Measurements from ENCODE around the gene RAB40C.

RAB40C gene

DNA sequence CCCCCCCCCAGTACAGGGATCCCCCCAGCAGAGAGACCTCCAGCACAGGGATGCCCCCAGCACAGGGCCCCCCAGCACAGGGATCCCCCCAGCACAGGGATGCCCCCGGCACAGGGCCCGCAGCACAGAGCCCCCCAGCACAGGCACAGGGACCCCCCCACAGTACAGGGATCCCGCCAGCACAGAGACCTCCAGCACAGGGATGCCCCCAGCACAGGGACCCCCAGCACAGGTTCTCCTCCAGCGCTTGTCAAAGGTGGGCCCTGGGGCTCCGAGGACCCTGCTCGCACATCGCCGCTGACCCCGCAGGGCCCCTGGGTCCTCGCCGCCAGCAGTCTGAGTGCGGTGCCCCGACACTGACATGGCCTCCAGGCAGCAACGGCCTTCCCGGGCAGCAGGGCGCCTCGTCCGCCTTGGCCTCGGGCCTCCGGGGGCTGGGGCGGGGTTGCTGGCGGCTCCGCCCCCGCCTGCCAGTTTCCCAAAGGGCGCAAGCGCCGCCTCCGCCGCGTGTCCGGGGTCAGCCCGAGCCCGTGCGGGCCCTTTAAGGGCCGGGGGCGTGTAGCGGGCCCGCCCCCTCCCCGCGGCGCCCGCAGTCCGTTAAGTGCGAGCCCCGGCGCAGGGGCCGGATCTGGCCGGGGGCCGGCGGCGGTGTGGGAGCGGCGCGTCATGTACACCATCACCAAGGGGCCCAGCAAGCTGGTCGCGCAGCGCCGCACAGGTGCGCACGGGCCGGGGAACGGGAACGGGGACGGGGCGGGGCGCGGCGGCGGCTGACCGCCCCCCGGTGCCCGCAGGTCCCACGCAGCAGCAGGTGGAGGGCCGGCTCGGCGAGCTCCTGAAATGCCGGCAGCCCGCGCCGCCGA, 51.7 kb downstream of the RAB40C start, which contains the start of gene MCRIP2:
Gene MCRIP2 (plus strand): TSS at position 503 of the 863 bp plus-strand sequence. CDS start 164 bp downstream, at position 667.
- no peaks in the 10 kb centered on the region for H3K36me3 ChIP-seq (replicated peaks; ENCODE audit: insufficient read depth, low read length)
- H3K27ac ChIP-seq (ENCODE audit: low read length) = peak within 1 kb of the TSS; percentile 71; the same call in 1 of the 2 replicates
- H3K79me2 ChIP-seq (ENCODE audit: low read length) = peaks cover 53% of the 10 kb centered on the region
- peak within 1 kb of the TSS; percentile 47 for H2AFZ ChIP-seq (ENCODE audit: low read length)
- DNase-seq = peak; percentile 91
- H3K9me3 ChIP-seq (replicated peaks; ENCODE audit: insufficient read depth, low read length) = no peaks in the 10 kb centered on the region
- peak within 1 kb of the TSS; percentile 95 for H3K9ac ChIP-seq (ENCODE audit: low read length)
- peaks cover 14% of the 10 kb centered on the region for H3F3A ChIP-seq (ENCODE audit: insufficient read depth, low read length)
- TF ChIP-seq EZH2phosphoT487 (IDR thresholded peaks at IDR 0.05; ENCODE audit: low read length) (no peak), EZH2 (optimal IDR thresholded peaks at IDR 0.05; ENCODE audit: low read depth, low read length) (no peak)
- TF ChIP-seq, protein P1, sequence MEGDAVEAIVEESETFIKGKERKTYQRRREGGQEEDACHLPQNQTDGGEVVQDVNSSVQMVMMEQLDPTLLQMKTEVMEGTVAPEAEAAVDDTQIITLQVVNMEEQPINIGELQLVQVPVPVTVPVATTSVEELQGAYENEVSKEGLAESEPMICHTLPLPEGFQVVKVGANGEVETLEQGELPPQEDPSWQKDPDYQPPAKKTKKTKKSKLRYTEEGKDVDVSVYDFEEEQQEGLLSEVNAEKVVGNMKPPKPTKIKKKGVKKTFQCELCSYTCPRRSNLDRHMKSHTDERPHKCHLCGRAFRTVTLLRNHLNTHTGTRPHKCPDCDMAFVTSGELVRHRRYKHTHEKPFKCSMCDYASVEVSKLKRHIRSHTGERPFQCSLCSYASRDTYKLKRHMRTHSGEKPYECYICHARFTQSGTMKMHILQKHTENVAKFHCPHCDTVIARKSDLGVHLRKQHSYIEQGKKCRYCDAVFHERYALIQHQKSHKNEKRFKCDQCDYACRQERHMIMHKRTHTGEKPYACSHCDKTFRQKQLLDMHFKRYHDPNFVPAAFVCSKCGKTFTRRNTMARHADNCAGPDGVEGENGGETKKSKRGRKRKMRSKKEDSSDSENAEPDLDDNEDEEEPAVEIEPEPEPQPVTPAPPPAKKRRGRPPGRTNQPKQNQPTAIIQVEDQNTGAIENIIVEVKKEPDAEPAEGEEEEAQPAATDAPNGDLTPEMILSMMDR (IDR thresholded peaks at IDR 0.05; ENCODE audit: low read length) = no peak
- H3K9me2 ChIP-seq (replicated peaks; ENCODE audit: insufficient read depth, low read length) = no peaks in the 10 kb centered on the region
- no peaks in the 10 kb centered on the region for H3K27me3 ChIP-seq (replicated peaks; ENCODE audit: insufficient read depth, low read length)
- no peaks in the 10 kb centered on the region for H4K20me1 ChIP-seq (ENCODE audit: insufficient read depth, low read length)
- peak within 1 kb of the TSS; percentile 99 for H3K4me2 ChIP-seq (ENCODE audit: low read depth, low read length)
- H3K4me1 ChIP-seq (ENCODE audit: low read length) = 0 out of 2 replicates have a peak, but pooled peaks cover 11% of the 10 kb centered on the region
- peak within 1 kb of the TSS; percentile 96 for H3K4me3 ChIP-seq (ENCODE audit: low read length)

DNA sequence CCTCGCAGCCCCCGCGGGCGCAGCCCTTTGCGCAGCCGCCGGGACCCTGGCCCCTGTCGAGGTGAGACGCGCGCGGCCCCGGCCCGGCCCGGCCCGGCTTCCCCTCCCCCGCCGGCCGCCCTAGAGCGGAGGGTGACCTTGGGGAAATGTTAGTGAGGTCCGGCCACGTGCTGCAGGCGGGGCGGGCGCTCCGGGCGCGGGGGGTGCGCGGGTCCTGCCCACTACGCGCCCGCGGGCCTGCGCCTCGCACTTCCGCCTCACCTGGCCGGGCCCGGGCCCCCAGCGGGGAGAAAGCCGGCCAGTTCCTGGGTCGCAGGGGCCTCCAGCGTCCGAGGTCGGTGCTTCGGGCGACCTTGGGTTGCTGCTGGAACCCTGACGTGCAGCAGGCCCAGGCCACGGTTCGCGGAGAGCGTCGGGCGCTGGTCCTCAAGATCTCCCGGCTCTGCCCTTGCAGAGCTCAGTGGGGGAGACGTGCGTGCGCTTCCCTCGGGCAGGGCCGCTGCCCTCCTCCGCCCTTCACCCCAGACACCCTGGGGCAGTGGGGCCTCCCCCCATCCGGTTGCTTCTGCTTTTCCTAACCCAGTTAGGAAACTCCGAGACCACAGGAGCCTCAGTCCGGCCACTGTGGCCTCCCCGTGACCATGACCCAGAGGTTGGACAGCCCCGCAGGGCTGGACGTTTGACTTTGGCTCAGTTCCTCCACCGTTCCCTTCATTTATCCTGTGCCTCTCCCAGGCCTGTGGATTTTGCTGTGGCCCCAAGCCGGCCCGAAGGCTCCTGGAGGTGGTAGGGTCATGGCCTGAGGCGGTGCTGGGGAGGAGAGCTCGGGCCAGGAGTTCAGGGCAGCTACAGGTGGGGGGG, 52.6 kb downstream of the RAB40C start:
- Histone ChIP-seq H3K4me2 (ENCODE audit: low read depth, low read length) (peak overlapping the region; percentile 99), H3K27ac (ENCODE audit: low read length) (peak overlapping the region; percentile 71; the same call in 1 of the 2 replicates), H3K9me2 (replicated peaks; ENCODE audit: insufficient read depth, low read length) (no peaks in the 10 kb centered on the region), H2AFZ (ENCODE audit: low read length) (no peak overlapping the region), H4K20me1 (ENCODE audit: insufficient read depth, low read length) (no peaks in the 10 kb centered on the region), H3K27me3 (replicated peaks; ENCODE audit: insufficient read depth, low read length) (no peaks in the 10 kb centered on the region), H3K4me3 (ENCODE audit: low read length) (peak overlapping the region; percentile 96), H3K79me2 (ENCODE audit: low read length) (peaks cover 62% of the 10 kb centered on the region), H3K9ac (ENCODE audit: low read length) (peak overlapping the region; percentile 95), H3F3A (ENCODE audit: insufficient read depth, low read length) (peaks cover 21% of the 10 kb centered on the region), H3K4me1 (ENCODE audit: low read length) (0 out of 2 replicates have a peak, but pooled peaks cover 12% of the 10 kb centered on the region), H3K36me3 (replicated peaks; ENCODE audit: insufficient read depth, low read length) (no peaks in the 10 kb centered on the region), H3K9me3 (replicated peaks; ENCODE audit: insufficient read depth, low read length) (no peaks in the 10 kb centered on the region)
- DNase-seq = peak; percentile 79
- TF ChIP-seq EZH2 (optimal IDR thresholded peaks at IDR 0.05; ENCODE audit: low read depth, low read length) (no peak), EZH2phosphoT487 (IDR thresholded peaks at IDR 0.05; ENCODE audit: low read length) (no peak)
- TF ChIP-seq, protein P1 (IDR thresholded peaks at IDR 0.05; ENCODE audit: low read length) = no peak

- H4K20me1 ChIP-seq (ENCODE audit: insufficient read depth, low read length) = no peaks in the 10 kb centered on the region
Observed at GRCh38 chr16:643050-643368, 53.1 kb downstream of the RAB40C start.

More at GRCh38 chr16:643050-643368, 53.1 kb downstream of the RAB40C start:
- Histone ChIP-seq H2AFZ (ENCODE audit: low read length) (no peak overlapping the region), H3K36me3 (replicated peaks; ENCODE audit: insufficient read depth, low read length) (no peaks in the 10 kb centered on the region), H3K27me3 (replicated peaks; ENCODE audit: insufficient read depth, low read length) (no peaks in the 10 kb centered on the region), H3K9me3 (replicated peaks; ENCODE audit: insufficient read depth, low read length) (no peaks in the 10 kb centered on the region), H3K9ac (ENCODE audit: low read length) (peak overlapping the region; percentile 95), H3K79me2 (ENCODE audit: low read length) (peaks cover 68% of the 10 kb centered on the region), H3K27ac (ENCODE audit: low read length) (peak overlapping the region; percentile 60; the same call in 1 of the 2 replicates), H3K4me3 (ENCODE audit: low read length) (peak overlapping the region; percentile 96), H3K9me2 (replicated peaks; ENCODE audit: insufficient read depth, low read length) (no peaks in the 10 kb centered on the region), H3K4me1 (ENCODE audit: low read length) (0 out of 2 replicates have a peak, but pooled peaks cover 14% of the 10 kb centered on the region), H3K4me2 (ENCODE audit: low read depth, low read length) (peak overlapping the region; percentile 99), H3F3A (ENCODE audit: insufficient read depth, low read length) (peaks cover 27% of the 10 kb centered on the region)
- no peak for DNase-seq
- no peak for TF ChIP-seq EZH2 (optimal IDR thresholded peaks at IDR 0.05; ENCODE audit: low read depth, low read length)
- TF ChIP-seq EZH2phosphoT487 (IDR thresholded peaks at IDR 0.05; ENCODE audit: low read length) = no peak
- TF ChIP-seq, protein P1 (IDR thresholded peaks at IDR 0.05; ENCODE audit: low read length) = no peak

Data from MM.1S (cell line).